Lower leg skin (tissue), 3 donors: ENCODE results near the gene EIF2B5.

Experiments
- POLR2A ChIP-seq, 2 donors: fragments of 450-650 bp; IDR thresholded peaks; one replicate each; pipeline ENCODE4 v1.6.1; 2016 to 2017; ENCODE audit warnings: antibody characterized with exemption in 2 of 2, mild to moderate bottlenecking in 1 of 2, moderate library complexity in 1 of 2
- TF ChIP-seq, protein P1 (sequence below), 3 donors: fragments of 450-650 bp; IDR thresholded peaks; one replicate each; pipeline ENCODE4 v1.5.1; 2016; ENCODE audit warnings: antibody characterized with exemption in 3 of 3, mild to moderate bottlenecking in 3 of 3, moderate library complexity in 2 of 3

DNA sequence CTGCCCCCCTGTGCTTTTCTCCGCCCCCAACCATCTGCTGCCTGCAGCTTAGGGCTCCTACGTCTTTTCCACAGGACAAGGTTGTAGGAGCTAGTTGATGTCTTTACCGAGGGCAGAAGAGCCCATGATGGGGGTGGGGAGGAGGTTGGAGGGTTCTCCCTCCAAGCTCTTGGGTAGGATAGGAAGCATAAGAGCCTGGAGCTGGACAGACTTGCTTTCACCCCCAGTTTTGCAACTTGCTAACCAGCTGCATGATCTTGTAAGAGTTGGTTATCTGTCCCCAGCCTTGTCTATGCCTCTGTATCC lies 51.7 kb downstream of the EIF2B5 start:
- TF ChIP-seq, protein P1, sequence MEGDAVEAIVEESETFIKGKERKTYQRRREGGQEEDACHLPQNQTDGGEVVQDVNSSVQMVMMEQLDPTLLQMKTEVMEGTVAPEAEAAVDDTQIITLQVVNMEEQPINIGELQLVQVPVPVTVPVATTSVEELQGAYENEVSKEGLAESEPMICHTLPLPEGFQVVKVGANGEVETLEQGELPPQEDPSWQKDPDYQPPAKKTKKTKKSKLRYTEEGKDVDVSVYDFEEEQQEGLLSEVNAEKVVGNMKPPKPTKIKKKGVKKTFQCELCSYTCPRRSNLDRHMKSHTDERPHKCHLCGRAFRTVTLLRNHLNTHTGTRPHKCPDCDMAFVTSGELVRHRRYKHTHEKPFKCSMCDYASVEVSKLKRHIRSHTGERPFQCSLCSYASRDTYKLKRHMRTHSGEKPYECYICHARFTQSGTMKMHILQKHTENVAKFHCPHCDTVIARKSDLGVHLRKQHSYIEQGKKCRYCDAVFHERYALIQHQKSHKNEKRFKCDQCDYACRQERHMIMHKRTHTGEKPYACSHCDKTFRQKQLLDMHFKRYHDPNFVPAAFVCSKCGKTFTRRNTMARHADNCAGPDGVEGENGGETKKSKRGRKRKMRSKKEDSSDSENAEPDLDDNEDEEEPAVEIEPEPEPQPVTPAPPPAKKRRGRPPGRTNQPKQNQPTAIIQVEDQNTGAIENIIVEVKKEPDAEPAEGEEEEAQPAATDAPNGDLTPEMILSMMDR (IDR thresholded peaks at IDR 0.05) = no peak
- no peak for TF ChIP-seq POLR2A (IDR thresholded peaks at IDR 0.05)
